Measurements from ENCODE around the gene CCDC175. TPM values are rescaled to one million over a fixed set of nuclear protein-coding genes. Genes with fewer than 3 reads are reported as not detected.

The CCDC175 gene
- total RNA-seq, 4 donors from 2014 or later: not detected

- H3K4me3 ChIP-seq: no peak overlapping the region
- TF ChIP-seq CTCF (IDR thresholded peaks at IDR 0.05) (peak; percentile 48 to 80 (median 50)), POLR2AphosphoS5 (IDR thresholded peaks at IDR 0.05) (no peak)
- intact Hi-C loops (cut with DNase I): no loop called here
- no peaks in the 10 kb centered on the region for H3K27me3 ChIP-seq
- H3K4me1 ChIP-seq: no peaks in the 10 kb centered on the region
- H3K9me3 ChIP-seq: no peaks in the 10 kb centered on the region
- H3K36me3 ChIP-seq: peaks cover 0 to 22% (median 8%) of the 10 kb centered on the region in 4 donors
- H3K27ac ChIP-seq (replicated peaks in 1 of 4): no peak overlapping the region
- no peak for DNase-seq (ENCODE audit: extremely low spot score)
These were observed 69.4 kb downstream of the CCDC175 start for GRCh38 chr14:59507063-59507751.

DNA sequence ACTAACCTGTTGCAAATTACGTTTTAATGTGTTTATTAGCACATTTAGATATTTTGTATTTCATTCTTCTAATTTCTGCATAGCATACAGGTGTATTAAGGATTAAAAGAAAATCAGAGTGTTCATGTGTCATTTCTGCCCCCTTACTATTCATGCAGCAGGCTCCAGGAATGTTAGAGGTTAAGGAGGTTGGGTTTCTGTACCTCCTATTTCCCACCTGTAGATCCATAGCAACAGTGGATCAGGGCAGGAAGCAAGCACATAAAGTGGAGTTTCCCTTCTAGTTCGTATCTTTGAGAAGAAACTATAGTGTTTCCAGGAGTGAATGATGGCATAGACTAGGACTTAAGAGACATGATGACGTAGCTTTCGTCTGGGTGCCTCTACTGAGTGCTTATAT lies 73.4 kb downstream of the CCDC175 start:
- Histone ChIP-seq H3K27ac (replicated peaks in 1 of 4) (no peak overlapping the region), H3K9me3 (no peaks in the 10 kb centered on the region), H3K4me1 (peaks cover 0 to 10% (median 5%) of the 10 kb centered on the region in 4 donors), H3K27me3 (no peaks in the 10 kb centered on the region), H3K4me3 (no peak overlapping the region), H3K36me3 (peaks cover 0 to 34% (median 20%) of the 10 kb centered on the region in 4 donors)
- 68% methylated on average over 4 of the region's 4 CpGs for WGBS
- intact Hi-C loops (cut with DNase I): no loop called here
- TF ChIP-seq POLR2AphosphoS5 (IDR thresholded peaks at IDR 0.05) (no peak), POLR2A (IDR thresholded peaks at IDR 0.05; ENCODE audit: low read depth) (no peak), EP300 (IDR thresholded peaks at IDR 0.05) (no peak), CTCF (IDR thresholded peaks at IDR 0.05) (no peak)
- no peak for DNase-seq (ENCODE audit: extremely low spot score)

DNA sequence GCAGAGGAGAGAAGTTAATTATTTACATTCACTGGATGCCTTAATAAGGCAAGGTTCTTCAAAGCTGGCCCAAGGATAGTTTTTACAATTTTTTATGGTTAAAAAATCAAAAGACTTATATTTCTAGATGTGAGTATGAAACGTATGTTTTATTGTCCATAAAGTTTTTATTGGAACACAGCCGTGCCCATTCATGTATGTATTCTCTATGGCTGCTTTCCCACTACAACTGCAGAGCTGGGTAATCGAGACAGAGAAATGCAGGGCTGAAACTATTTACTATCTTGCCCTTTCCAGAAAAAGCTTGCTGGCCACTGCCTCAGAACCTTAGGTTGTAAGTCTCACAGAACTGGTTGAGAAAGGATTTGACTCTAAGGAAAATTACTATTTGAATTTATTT lies 75.9 kb downstream of the CCDC175 start:
- H3K36me3 ChIP-seq: peaks cover 7 to 53% (median 36%) of the 10 kb centered on the region in 4 donors
- H3K27ac ChIP-seq (replicated peaks in 1 of 4): no peak overlapping the region
- DNase-seq (ENCODE audit: extremely low spot score): no peak
- 66% methylated on average over 3 of the region's 3 CpGs for WGBS
- H3K9me3 ChIP-seq: no peaks in the 10 kb centered on the region
- TF ChIP-seq CTCF (IDR thresholded peaks at IDR 0.05) (no peak), POLR2AphosphoS5 (IDR thresholded peaks at IDR 0.05) (no peak), POLR2A (IDR thresholded peaks at IDR 0.05; ENCODE audit: low read depth) (no peak), EP300 (IDR thresholded peaks at IDR 0.05) (no peak)
- intact Hi-C loops (cut with DNase I): no loop called here
- peaks cover 0 to 10% (median 5%) of the 10 kb centered on the region in 4 donors for H3K4me1 ChIP-seq
- H3K27me3 ChIP-seq: no peaks in the 10 kb centered on the region
- no peak overlapping the region for H3K4me3 ChIP-seq

DNA sequence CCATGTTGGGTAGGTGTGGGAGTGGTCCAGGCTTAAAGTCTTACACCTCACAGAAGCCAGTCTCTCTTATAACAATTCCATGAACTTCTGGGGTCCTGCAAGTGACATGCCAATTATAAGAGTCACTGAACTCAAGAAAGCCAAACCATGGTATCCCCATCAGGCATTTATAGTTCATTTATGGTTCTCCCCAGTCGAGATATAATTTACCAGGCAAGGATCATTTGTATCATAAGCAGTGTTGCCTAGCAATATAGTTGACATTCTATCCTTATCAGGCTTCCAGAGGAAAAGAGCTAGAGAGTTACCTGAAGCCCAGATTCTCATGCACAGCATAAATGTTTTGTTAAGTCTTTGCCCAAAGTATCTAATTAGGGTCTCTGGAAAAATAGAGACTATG lies 84.2 kb downstream of the CCDC175 start:
- intact Hi-C loops (cut with DNase I): no loop called here
- peaks cover 20 to 84% (median 66%) of the 10 kb centered on the region in 4 donors for H3K36me3 ChIP-seq

GRCh38 chr14:59490756-59491155 lies 85.9 kb downstream of the CCDC175 start:
- H3K36me3 ChIP-seq: peaks cover 7 to 69% (median 56%) of the 10 kb centered on the region in 4 donors
- WGBS: 80% methylated on average over 3 of the region's 3 CpGs
- H3K4me3 ChIP-seq: no peak overlapping the region
- intact Hi-C loops (cut with DNase I): no loop called here
- H3K27me3 ChIP-seq: no peaks in the 10 kb centered on the region
- H3K9me3 ChIP-seq: no peaks in the 10 kb centered on the region
- peaks cover 8 to 21% (median 16%) of the 10 kb centered on the region in 4 donors for H3K4me1 ChIP-seq
- no peak overlapping the region for H3K27ac ChIP-seq (replicated peaks in 1 of 4)
- DNase-seq (ENCODE audit: extremely low spot score): no peak
- TF ChIP-seq EP300 (IDR thresholded peaks at IDR 0.05) (no peak), CTCF (IDR thresholded peaks at IDR 0.05) (no peak), POLR2AphosphoS5 (IDR thresholded peaks at IDR 0.05) (no peak), POLR2A (IDR thresholded peaks at IDR 0.05; ENCODE audit: low read depth) (no peak)

More for the DNA sequence above, 84.2 kb downstream of the CCDC175 start:
- no peaks in the 10 kb centered on the region for H3K9me3 ChIP-seq
- no peak overlapping the region for H3K27ac ChIP-seq (replicated peaks in 1 of 4)
- no peaks in the 10 kb centered on the region for H3K27me3 ChIP-seq
- no peak overlapping the region for H3K4me3 ChIP-seq
- TF ChIP-seq EP300 (IDR thresholded peaks at IDR 0.05): no peak
- TF ChIP-seq POLR2AphosphoS5 (IDR thresholded peaks at IDR 0.05): no peak
- H3K4me1 ChIP-seq: peaks cover 0 to 5% (median 1%) of the 10 kb centered on the region in 4 donors
- DNase-seq (ENCODE audit: extremely low spot score): no peak
- WGBS: 75% methylated on average over 1 of the region's 1 CpG

Measured in esophagus muscularis mucosa (tissue), 4 donors.